Tibial nerve (tissue), 4 donors: ENCODE data around the gene PYGM. TPM values are rescaled to one million over a fixed set of nuclear protein-coding genes. Genes with fewer than 3 reads are reported as not detected.

Source experiments
- DNase-seq, 2 donors: peaks; one replicate each; pipeline ENCODE4 v3.0.0-alpha.2; 2019; ENCODE audit warnings: low spot score in 2 of 2
- H3K27ac ChIP-seq, 4 donors: fragments of 200-600 bp; sonication (generic) in 3 of 4; one replicate each; pipeline ENCODE4 v1.5.1; 2017 to 2019; ENCODE audit warnings: mild to moderate bottlenecking in 1 of 4
- H3K27me3 ChIP-seq, 2 donors: fragments of 200-600 bp; sonication (generic) in 1 of 2; one replicate each; pipeline versions ENCODE4 v1.5.1 to v1.6.0; 2017 to 2019
- H3K36me3 ChIP-seq, 3 donors: fragments of 200-600 bp; sonication (generic); one replicate each; pipeline ENCODE4 v1.5.1; 2018 to 2019
- H3K4me1 ChIP-seq, 4 donors: fragments of 200-600 bp; sonication (generic) in 3 of 4; one replicate each; pipeline ENCODE4 v1.5.1; 2017 to 2019
- H3K4me3 ChIP-seq, 4 donors: fragments of 200-600 bp; sonication (generic) in 3 of 4; one replicate each; pipeline ENCODE4 v1.5.1; 2017 to 2019; ENCODE audit warnings: mild to moderate bottlenecking in 1 of 4, moderate library complexity in 1 of 4
- H3K9me3 ChIP-seq, 4 donors: fragments of 200-600 bp; sonication (generic) in 3 of 4; one replicate each; pipeline ENCODE4 v1.5.1; 2017 to 2019
- EP300 ChIP-seq, 2 donors: sonication (generic); formaldehyde crosslinking; IDR thresholded peaks; one replicate each; pipeline ENCODE4 v1.6.1; 2017; ENCODE audit warnings: antibody characterized with exemption in 2 of 2, mild to moderate bottlenecking in 1 of 2
- POLR2A ChIP-seq, 2 donors: fragments of 450-650 bp; IDR thresholded peaks; one replicate each; pipeline ENCODE4 v1.6.1; 2017; ENCODE audit warnings: antibody characterized with exemption in 2 of 2, mild to moderate bottlenecking in 2 of 2, moderate library complexity in 2 of 2
- WGBS, 2 donors: methylation state at CpG; one replicate each; pipeline ENCODE4 v1.1.5; 2018; 5-methylcytosine and 5-hydroxymethylcytosine counted together
- total RNA-seq, 4 donors: library from RNA; depleted of rRNA; stranded (reverse); fragments of >200 nt; gene quantifications; one replicate each; pipeline ENCODE4 v1.1.0, GENCODE V29; 2016
- TF ChIP-seq, protein P1 (sequence below), 5 experiments: fragments of 200-600 bp in 3 of 5; fragments of 450-650 bp in 2 of 5; sonication (generic) in 3 of 5; IDR thresholded peaks; one replicate each; pipeline ENCODE4 v1.5.1; 2016 to 2019; ENCODE audit warnings: antibody characterized with exemption in 5 of 5, mild to moderate bottlenecking in 3 of 5, moderate library complexity in 2 of 5

Gene PYGM
- total RNA-seq, 4 donors from 2014 or later: 2.1 to 18.6 (median 9.9) TPM

DNA sequence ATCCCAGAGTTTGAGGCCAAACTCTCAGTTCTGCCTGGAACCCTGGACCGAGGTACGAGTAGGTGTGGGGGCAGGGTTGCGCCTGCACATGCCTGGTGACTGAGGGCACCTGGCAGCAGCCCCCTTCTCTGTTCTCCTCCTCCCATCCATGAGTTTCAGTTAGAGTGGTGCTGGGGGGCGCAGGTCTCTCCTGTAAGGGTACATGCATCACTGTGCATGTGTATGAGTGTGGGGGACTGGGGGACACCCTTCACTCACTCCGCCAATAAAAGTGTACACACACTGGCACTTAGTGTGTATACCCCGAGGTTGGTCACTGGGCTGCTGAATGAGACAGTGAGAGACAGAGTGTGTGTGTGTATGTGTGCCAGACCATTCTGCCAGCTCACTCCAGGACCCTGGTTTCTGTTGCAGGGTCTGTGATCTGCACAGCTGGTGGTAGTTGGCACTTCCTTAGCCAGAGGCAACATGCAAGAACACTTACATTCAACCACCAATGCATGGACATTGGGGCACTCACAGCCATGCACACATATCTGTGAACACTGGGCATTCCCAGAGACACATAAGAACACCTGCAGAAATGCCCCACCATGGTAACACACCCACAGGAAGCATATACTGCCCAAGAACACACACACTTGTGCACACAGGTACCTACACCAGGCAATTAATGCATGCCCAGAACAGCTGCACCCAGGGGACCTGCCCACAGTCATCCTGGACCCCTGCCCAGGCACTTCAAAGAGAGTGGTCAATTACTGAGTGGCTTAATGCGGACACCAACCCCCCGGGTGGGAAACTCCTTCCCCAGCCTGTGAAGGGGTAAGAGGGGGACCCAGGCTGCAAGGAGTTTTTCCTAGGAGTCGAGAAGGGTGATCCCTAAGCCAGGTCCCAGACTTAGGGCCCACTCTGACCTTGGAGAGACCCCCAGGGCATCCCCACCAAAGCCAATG lies 35.6 kb downstream of the PYGM start:
- Histone ChIP-seq H3K4me1 (peaks cover 0 to 7% (median 3%) of the 10 kb centered on the region in 4 donors), H3K27me3 (peaks cover 0 to 41% of the 10 kb centered on the region in 2 donors), H3K4me3 (no peak overlapping the region), H3K27ac (no peak overlapping the region), H3K36me3 (no peaks in the 10 kb centered on the region), H3K9me3 (no peaks in the 10 kb centered on the region)
- DNase-seq: no peak
- WGBS, 2 donors: 62% methylated on average over 9 of the region's 9 CpGs
- TF ChIP-seq, protein P1, sequence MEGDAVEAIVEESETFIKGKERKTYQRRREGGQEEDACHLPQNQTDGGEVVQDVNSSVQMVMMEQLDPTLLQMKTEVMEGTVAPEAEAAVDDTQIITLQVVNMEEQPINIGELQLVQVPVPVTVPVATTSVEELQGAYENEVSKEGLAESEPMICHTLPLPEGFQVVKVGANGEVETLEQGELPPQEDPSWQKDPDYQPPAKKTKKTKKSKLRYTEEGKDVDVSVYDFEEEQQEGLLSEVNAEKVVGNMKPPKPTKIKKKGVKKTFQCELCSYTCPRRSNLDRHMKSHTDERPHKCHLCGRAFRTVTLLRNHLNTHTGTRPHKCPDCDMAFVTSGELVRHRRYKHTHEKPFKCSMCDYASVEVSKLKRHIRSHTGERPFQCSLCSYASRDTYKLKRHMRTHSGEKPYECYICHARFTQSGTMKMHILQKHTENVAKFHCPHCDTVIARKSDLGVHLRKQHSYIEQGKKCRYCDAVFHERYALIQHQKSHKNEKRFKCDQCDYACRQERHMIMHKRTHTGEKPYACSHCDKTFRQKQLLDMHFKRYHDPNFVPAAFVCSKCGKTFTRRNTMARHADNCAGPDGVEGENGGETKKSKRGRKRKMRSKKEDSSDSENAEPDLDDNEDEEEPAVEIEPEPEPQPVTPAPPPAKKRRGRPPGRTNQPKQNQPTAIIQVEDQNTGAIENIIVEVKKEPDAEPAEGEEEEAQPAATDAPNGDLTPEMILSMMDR (IDR thresholded peaks at IDR 0.05): no peak
- no peak for TF ChIP-seq POLR2A (IDR thresholded peaks at IDR 0.05)
- TF ChIP-seq EP300 (IDR thresholded peaks at IDR 0.05): no peak

DNA sequence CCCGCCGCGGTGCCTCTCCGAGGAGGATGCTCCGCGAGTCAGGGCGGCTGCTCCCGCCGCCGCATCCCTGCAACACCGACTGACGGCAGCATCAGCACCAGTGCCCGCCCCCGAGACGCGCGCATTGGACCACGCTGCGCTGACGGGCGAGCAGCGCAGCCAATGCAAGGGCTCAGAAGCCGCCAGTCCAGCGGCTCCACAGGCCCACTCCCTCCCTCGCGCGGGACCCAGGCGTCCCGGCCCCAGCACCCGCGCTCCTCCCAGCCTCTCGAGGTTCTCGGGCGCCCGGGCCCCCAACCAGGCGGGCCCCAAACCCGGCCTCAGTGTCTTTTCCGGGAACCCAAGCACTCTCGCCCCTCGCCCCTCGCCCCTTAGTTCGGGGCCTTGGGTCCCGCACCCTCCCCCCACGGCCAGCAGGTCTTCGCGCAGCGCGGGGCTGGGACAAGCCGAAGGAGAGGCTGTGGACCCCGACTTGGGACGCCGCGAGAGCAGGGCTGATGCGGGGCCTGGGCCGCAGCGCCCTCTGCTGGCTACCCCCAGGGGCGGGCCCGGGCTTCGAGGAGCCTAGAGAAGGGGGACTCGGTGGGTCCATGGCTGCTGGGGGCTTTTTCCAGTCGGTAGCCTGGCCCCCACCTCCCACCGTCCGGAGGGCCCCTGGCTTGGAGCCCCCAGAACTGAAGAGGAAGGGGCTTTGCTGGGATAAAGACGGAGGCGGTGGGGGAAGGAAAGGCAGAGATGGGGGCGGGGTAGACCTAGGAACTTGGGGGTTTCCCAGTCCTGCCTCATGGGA lies 36.5 kb downstream of the PYGM start, which contains the start of gene NRXN2:
Gene NRXN2, minus strand, starts transcription at position 81 of the 790 bp plus-strand sequence. CDS start 9,498 bp downstream, outside the sequence.
- 4 to 19% methylated on average over 6 to 35 of the region's 66 CpGs for WGBS, 2 donors
- Histone ChIP-seq H3K4me3 (peak within 1 kb of the TSS; percentile 62 to 100 (median 70)), H3K36me3 (no peaks in the 10 kb centered on the region), H3K27ac (peak within 1 kb of the TSS in 3 of 4 donors; percentile 29 to 70 (median 43)), H3K9me3 (no peaks in the 10 kb centered on the region), H3K27me3 (peaks cover 0 to 50% of the 10 kb centered on the region in 2 donors), H3K4me1 (peaks cover 0 to 7% (median 3%) of the 10 kb centered on the region in 4 donors)
- peak; percentile 64 to 68 for DNase-seq
- TF ChIP-seq POLR2A (IDR thresholded peaks at IDR 0.05): no peak
- peak in 1 of 2 donors; percentile 10 for TF ChIP-seq EP300 (IDR thresholded peaks at IDR 0.05)
- TF ChIP-seq, protein P1 (IDR thresholded peaks at IDR 0.05): peak; percentile 92 to 99 (median 96)

DNA sequence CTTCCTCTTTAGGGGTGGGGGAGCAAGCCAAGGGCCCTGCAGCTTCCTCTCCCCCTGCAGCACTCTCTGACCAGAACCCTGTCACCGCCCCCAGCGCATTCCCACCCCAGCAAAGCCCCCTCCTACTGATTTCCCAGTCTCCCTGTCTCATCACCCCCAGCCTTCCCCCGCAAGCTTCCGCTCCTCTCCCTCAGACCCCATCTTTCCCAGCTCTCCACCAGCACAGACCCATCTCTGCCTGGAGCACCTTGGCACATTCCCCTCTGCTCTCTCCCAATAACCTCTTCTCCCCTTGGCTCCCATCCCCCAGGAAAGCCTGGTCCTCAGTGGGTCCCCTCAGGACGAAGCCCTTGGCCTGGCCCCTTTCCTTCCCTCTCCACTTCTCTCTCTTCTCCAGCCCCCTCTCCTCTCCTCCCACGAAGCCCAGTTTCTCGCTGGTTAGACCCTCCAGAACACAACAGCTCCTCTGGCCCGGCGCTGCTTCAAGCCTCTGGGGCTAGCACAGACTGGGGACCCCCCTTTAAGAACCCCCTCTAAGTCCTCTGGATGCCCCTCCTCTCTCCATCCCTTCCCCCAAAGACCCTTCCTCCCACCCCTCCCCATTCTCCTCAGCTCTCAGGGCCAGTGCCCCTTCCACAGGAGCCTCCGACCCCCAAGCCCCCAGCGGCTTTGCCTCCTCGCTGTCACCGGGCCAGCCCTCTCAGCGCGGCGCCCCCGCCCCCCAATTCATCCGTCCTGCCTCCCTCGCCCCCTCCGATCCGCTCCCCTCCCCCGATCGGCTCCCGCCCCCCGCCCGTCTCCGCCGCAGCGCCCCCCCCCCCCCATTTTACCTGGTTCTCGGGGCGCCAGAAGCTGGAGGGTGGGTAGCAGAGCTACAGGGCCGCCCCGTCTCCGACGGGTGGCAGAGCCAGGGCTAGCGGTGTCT lies 37.4 kb downstream of the PYGM start:
- no peak for DNase-seq
- no peaks in the 10 kb centered on the region for H3K9me3 ChIP-seq
- H3K4me1 ChIP-seq: peaks cover 0 to 7% (median 3%) of the 10 kb centered on the region in 4 donors
- H3K27me3 ChIP-seq: peaks cover 0 to 59% of the 10 kb centered on the region in 2 donors
- H3K36me3 ChIP-seq: no peaks in the 10 kb centered on the region
- 8 to 10% methylated on average over 19 to 31 of the region's 36 CpGs for WGBS, 2 donors
- no peak overlapping the region for H3K27ac ChIP-seq
- TF ChIP-seq POLR2A (IDR thresholded peaks at IDR 0.05) (no peak), EP300 (IDR thresholded peaks at IDR 0.05) (no peak)
- TF ChIP-seq, protein P1 (IDR thresholded peaks at IDR 0.05): no peak
- H3K4me3 ChIP-seq: peak overlapping the region in 2 of 4 donors; percentile 66 to 75

DNA sequence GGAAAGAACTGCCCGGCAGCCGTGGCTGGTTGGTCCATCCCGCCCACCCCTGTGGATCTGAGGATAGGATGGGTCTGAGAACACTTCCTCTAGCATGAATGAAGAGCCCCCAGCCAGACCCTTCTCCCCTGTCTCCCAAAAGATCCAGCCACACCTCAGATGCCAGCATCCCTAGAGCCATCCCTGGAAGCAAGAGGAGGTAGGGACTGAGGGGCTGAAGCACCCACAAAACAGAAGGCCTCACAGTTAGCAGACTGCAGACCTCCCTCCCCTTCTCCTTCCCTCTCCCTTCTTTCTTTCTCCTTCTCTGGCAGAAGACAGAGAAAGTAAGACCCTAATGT lies 38.4 kb downstream of the PYGM start:
- Histone ChIP-seq H3K27ac (no peak overlapping the region), H3K9me3 (no peaks in the 10 kb centered on the region), H3K4me1 (peaks cover 0 to 7% (median 3%) of the 10 kb centered on the region in 4 donors), H3K36me3 (no peaks in the 10 kb centered on the region), H3K4me3 (no peak overlapping the region), H3K27me3 (peaks cover 0 to 69% of the 10 kb centered on the region in 2 donors)
- TF ChIP-seq POLR2A (IDR thresholded peaks at IDR 0.05) (no peak), EP300 (IDR thresholded peaks at IDR 0.05) (no peak)
- TF ChIP-seq, protein P1 (IDR thresholded peaks at IDR 0.05): no peak
- WGBS, 2 donors: 49 to 50% methylated on average over 3 of the region's 3 CpGs
- no peak for DNase-seq
